Iris pigment epithelial cell (primary cell): ENCODE data around the gene USP20.
"Not testable (repeated sequence)": the region's sequence is repeated elsewhere in the genome, so short reads cannot be mapped to it uniquely, and the experiment has no call there.

Experiments used
- DNase-seq: peaks from one replicate; pipeline ENCODE4 v3.0.0-alpha.2; 2011; ENCODE audit warnings: low read depth

The USP20 gene

GRCh38 chr9:129890718-129891299, 55.6 kb downstream of the USP20 start:
- DNase-seq, result not testable (repeated sequence)

GRCh38 chr9:129891569-129891968, 56.3 kb downstream of the USP20 start:
- no peak for DNase-seq

- DNase-seq, result no peak
Observed at GRCh38 chr9:129894120-129894823, 59.0 kb downstream of the USP20 start.

GRCh38 chr9:129895376-129896268, 60.4 kb downstream of the USP20 start:
- DNase-seq, result no peak

- no peak for DNase-seq
Observed at GRCh38 chr9:129897263-129897662, 62.0 kb downstream of the USP20 start.

- DNase-seq, result no peak
Observed at GRCh38 chr9:129898185-129898584, 62.9 kb downstream of the USP20 start.

- no peak for DNase-seq
Observed at GRCh38 chr9:129899620-129900019, 64.4 kb downstream of the USP20 start.

GRCh38 chr9:129900263-129901027, 65.2 kb downstream of the USP20 start:
- DNase-seq, result no peak

- no peak for DNase-seq
Observed at GRCh38 chr9:129901993-129902739, 66.9 kb downstream of the USP20 start.

GRCh38 chr9:129902740-129903134, 67.5 kb downstream of the USP20 start:
- DNase-seq, result no peak

- no peak for DNase-seq
Observed at GRCh38 chr9:129904734-129905133, 69.5 kb downstream of the USP20 start.

GRCh38 chr9:129906298-129906697, 71.0 kb downstream of the USP20 start:
- no peak for DNase-seq

GRCh38 chr9:129907201-129907600, 71.9 kb downstream of the USP20 start:
- peak; percentile 23 for DNase-seq

- no peak for DNase-seq
Observed at GRCh38 chr9:129908906-129909305, 73.6 kb downstream of the USP20 start.

- no peak for DNase-seq
Observed at GRCh38 chr9:129909851-129910250, 74.6 kb downstream of the USP20 start.

- peak; percentile 100 for DNase-seq
Observed at GRCh38 chr9:129910628-129911567, 75.6 kb downstream of the USP20 start.

GRCh38 chr9:129914051-129914450, 78.8 kb downstream of the USP20 start:
- DNase-seq, result no peak

GRCh38 chr9:129916707-129917106, 81.4 kb downstream of the USP20 start:
- DNase-seq, result no peak

GRCh38 chr9:129918296-129918950, 83.2 kb downstream of the USP20 start:
- DNase-seq, result no peak

GRCh38 chr9:129919277-129919676, 84.0 kb downstream of the USP20 start:
- DNase-seq, result no peak
